HL-60 (cell line): ENCODE data around the gene CLUH.

ENCODE experiments used
- GABPA ChIP-seq: IDR thresholded peaks from 2 replicates; pipeline ENCODE4 v1.6.1; 2012; ENCODE audit warnings: low read depth
- POLR2AphosphoS5 ChIP-seq: IDR thresholded peaks from 2 replicates; pipeline ENCODE4 v1.6.1; 2012; ENCODE audit warnings: low read depth
- SPI1 ChIP-seq: IDR thresholded peaks from 2 replicates; pipeline ENCODE4 v1.6.1; 2012; ENCODE audit warnings: low read depth, mild to moderate bottlenecking, borderline replicate concordance
- TF ChIP-seq, protein P1 (sequence below): IDR thresholded peaks from one replicate; pipeline ENCODE4 v1.5.1; 2011; ENCODE audit warnings: low read length, control low read depth, inconsistent platforms; ENCODE audit not compliant: insufficient read depth
- TF ChIP-seq, protein P2 (sequence below): IDR thresholded peaks from 2 replicates; pipeline ENCODE4 v1.6.1; 2012; ENCODE audit warnings: low read depth; ENCODE audit not compliant: insufficient replicate concordance

- TF ChIP-seq POLR2AphosphoS5 = no peak
- TF ChIP-seq, protein P1, sequence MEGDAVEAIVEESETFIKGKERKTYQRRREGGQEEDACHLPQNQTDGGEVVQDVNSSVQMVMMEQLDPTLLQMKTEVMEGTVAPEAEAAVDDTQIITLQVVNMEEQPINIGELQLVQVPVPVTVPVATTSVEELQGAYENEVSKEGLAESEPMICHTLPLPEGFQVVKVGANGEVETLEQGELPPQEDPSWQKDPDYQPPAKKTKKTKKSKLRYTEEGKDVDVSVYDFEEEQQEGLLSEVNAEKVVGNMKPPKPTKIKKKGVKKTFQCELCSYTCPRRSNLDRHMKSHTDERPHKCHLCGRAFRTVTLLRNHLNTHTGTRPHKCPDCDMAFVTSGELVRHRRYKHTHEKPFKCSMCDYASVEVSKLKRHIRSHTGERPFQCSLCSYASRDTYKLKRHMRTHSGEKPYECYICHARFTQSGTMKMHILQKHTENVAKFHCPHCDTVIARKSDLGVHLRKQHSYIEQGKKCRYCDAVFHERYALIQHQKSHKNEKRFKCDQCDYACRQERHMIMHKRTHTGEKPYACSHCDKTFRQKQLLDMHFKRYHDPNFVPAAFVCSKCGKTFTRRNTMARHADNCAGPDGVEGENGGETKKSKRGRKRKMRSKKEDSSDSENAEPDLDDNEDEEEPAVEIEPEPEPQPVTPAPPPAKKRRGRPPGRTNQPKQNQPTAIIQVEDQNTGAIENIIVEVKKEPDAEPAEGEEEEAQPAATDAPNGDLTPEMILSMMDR = no peak
- TF ChIP-seq, protein P2, sequence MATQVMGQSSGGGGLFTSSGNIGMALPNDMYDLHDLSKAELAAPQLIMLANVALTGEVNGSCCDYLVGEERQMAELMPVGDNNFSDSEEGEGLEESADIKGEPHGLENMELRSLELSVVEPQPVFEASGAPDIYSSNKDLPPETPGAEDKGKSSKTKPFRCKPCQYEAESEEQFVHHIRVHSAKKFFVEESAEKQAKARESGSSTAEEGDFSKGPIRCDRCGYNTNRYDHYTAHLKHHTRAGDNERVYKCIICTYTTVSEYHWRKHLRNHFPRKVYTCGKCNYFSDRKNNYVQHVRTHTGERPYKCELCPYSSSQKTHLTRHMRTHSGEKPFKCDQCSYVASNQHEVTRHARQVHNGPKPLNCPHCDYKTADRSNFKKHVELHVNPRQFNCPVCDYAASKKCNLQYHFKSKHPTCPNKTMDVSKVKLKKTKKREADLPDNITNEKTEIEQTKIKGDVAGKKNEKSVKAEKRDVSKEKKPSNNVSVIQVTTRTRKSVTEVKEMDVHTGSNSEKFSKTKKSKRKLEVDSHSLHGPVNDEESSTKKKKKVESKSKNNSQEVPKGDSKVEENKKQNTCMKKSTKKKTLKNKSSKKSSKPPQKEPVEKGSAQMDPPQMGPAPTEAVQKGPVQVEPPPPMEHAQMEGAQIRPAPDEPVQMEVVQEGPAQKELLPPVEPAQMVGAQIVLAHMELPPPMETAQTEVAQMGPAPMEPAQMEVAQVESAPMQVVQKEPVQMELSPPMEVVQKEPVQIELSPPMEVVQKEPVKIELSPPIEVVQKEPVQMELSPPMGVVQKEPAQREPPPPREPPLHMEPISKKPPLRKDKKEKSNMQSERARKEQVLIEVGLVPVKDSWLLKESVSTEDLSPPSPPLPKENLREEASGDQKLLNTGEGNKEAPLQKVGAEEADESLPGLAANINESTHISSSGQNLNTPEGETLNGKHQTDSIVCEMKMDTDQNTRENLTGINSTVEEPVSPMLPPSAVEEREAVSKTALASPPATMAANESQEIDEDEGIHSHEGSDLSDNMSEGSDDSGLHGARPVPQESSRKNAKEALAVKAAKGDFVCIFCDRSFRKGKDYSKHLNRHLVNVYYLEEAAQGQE = no peak
- no peak for TF ChIP-seq SPI1
- TF ChIP-seq GABPA = no peak
Measured at GRCh38 chr17:2703606-2704005, 8.0 kb downstream of the CLUH start.
